HG03103 (cell line): ENCODE results near the gene TNFRSF14.

Experiments
- ATAC-seq: cut with Tn5 transposase; IDR thresholded peaks from one replicate; pipeline ENCODE4 v1.9.1; 2021; ENCODE audit warnings: low read depth; ENCODE audit not compliant: unreplicated experiment

The TNFRSF14 gene

GRCh38 chr1:2523191-2523890, 32.8 kb upstream of the TNFRSF14 start:
- ATAC-seq, result no peak

GRCh38 chr1:2523891-2524609, 32.1 kb upstream of the TNFRSF14 start:
- ATAC-seq, result no peak

- no peak for ATAC-seq
Measured at GRCh38 chr1:2525572-2525919, 30.6 kb upstream of the TNFRSF14 start.

GRCh38 chr1:2525920-2526823, 30.0 kb upstream of the TNFRSF14 start, which contains the start of gene PANK4:
TSS of gene PANK4 (minus strand) at chr1:2526596. CDS start at chr1:2526587, 9 bp downstream.
- ATAC-seq, result peak; percentile 76

GRCh38 chr1:2526824-2527555, 29.2 kb upstream of the TNFRSF14 start:
- peak; percentile 27 for ATAC-seq

GRCh38 chr1:2527556-2527860, 28.7 kb upstream of the TNFRSF14 start:
- no peak for ATAC-seq

- no peak for ATAC-seq
Measured at GRCh38 chr1:2528016-2528415, 28.2 kb upstream of the TNFRSF14 start.

- ATAC-seq, result no peak
Measured at GRCh38 chr1:2528611-2528965, 27.6 kb upstream of the TNFRSF14 start.

- no peak for ATAC-seq
Measured at GRCh38 chr1:2528966-2529783, 27.0 kb upstream of the TNFRSF14 start.

GRCh38 chr1:2529784-2530512, 26.2 kb upstream of the TNFRSF14 start, which contains the start of gene HES5:
TSS of gene HES5 (minus strand) at chr1:2530263. CDS start at chr1:2530164, 99 bp downstream.
- ATAC-seq, result no peak

GRCh38 chr1:2530513-2531361, 25.4 kb upstream of the TNFRSF14 start:
- no peak for ATAC-seq

GRCh38 chr1:2532485-2533160, 23.5 kb upstream of the TNFRSF14 start:
- no peak for ATAC-seq

GRCh38 chr1:2533365-2533764, 22.8 kb upstream of the TNFRSF14 start:
- ATAC-seq, result no peak

GRCh38 chr1:2534315-2534686, 21.9 kb upstream of the TNFRSF14 start:
- ATAC-seq, result no peak

- no peak for ATAC-seq
Measured at GRCh38 chr1:2534687-2535441, 21.3 kb upstream of the TNFRSF14 start.

- ATAC-seq, result no peak
Measured at GRCh38 chr1:2535455-2535854, 20.7 kb upstream of the TNFRSF14 start.

GRCh38 chr1:2535981-2536380, 20.2 kb upstream of the TNFRSF14 start:
- no peak for ATAC-seq
